ENCODE results near the gene CASP2. TPM values are rescaled to one million over a fixed set of nuclear protein-coding genes. Genes with fewer than 3 reads are reported as not detected.

CASP2 gene
- total RNA-seq, 1 donor from 2014 or later: 38.7 TPM

DNA sequence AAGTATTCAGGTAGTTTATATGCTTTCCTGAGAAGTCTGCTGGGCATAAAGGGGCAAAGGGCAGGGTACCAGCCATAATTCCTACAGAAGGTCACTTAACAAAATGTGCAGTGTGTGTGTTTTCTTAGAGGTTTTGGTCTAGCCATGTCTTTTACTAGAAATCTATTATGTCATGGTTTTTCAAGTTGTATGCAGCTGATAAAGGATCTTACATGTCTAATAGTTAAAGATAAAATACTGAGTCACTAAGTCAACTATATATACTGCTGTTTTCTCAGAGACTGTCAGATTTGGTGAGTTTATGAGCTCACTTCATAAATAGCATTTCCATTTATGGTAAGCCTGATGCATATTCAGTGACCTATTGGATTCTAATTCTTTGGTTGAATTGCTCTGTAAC, 7.7 kb downstream of the CASP2 start:
- DNase-seq (ENCODE audit: low spot score): no peak

DNA sequence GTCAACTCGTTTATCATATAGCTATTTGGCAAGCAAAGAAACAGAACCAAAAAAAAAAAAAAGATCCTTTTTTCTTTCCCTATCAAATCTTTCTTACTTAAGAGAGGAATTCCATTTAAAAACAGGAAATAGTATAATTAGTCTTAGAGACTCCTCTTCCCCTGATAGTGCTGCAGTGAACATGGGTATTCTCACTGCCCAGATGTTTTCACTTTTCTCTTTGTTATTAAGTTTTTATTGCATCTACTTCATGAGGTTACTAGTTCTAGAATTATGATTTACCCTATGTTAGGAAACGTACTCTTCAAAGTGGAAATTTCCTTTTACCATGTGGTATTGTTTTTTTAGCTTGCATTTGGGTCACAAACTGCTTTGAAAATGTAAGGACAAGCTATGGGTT, 8.5 kb downstream of the CASP2 start:
- no peak for DNase-seq (ENCODE audit: low spot score)

DNA sequence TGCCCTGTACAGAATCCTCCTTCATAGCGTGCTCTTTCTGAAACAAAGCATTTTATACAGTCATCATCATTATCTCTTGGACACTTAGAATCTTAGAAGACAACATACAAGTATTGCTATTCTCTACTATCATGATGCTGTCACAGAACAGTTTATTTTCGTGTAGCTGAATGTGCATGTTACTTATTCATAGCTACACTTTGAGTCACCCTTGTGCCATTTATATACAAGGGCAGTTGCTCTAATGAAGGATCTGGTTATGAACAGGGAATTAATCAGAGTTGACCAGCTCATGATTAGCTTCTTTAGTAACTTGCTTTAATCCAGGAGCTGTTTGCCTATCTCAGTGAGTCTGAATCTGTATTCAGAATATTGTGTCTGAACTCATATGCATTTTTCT, 11.2 kb downstream of the CASP2 start:
- DNase-seq (ENCODE audit: low spot score): no peak

GRCh38 chr7:143299840-143300239, 11.7 kb downstream of the CASP2 start:
- DNase-seq (ENCODE audit: low spot score): no peak

- DNase-seq (ENCODE audit: low spot score): no peak
Observed at GRCh38 chr7:143300959-143301935, 13.1 kb downstream of the CASP2 start.

DNA sequence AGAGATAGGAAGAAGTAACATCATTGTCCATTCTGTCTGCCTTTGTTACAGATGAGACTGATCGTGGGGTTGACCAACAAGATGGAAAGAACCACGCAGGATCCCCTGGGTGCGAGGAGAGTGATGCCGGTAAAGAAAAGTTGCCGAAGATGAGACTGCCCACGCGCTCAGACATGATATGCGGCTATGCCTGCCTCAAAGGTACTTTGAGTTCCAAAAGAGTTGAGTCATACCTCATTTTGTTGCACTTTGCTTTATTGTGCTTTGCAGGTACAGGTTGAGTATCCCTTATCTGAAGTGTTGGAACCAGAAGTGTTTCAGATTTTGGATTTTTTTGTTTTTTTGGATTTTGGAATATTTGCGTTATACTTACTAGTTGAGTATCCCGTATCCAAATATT, 15.6 kb downstream of the CASP2 start:
- DNase-seq (ENCODE audit: low spot score): no peak

- no peak for DNase-seq (ENCODE audit: low spot score)
Observed at GRCh38 chr7:143304938-143305337, 16.8 kb downstream of the CASP2 start.

GRCh38 chr7:143305423-143306070, 17.4 kb downstream of the CASP2 start:
- DNase-seq (ENCODE audit: low spot score): peak; percentile 84

DNA sequence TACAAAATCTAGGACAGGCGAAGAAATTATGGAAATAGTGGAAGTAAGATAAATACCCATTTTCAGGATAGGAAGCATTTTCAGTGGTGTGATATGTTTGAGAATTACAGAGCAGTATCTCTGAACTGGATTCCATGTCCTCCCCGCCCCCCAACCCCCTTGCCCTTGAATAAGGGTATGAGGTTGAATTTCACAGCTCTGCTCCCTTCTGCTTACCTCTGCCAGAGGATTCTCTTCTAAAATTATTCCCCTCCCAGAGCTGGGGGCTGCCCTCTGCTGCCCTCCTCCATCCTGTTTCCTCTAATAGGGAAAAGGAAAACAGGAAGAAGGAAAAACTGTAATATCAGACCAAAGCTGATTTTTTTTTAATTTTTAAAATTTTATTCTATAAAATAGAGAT, 20.5 kb downstream of the CASP2 start:
- DNase-seq (ENCODE audit: low spot score): no peak

GRCh38 chr7:143314127-143314526, 26.0 kb downstream of the CASP2 start:
- no peak for DNase-seq (ENCODE audit: low spot score)

GRCh38 chr7:143315776-143316175, 27.6 kb downstream of the CASP2 start, which contains the start of gene CLCN1:
CLCN1 (plus strand) TSS chr7:143316111; CDS start chr7:143316213, 102 bp downstream.
- DNase-seq (ENCODE audit: low spot score): no peak

DNA sequence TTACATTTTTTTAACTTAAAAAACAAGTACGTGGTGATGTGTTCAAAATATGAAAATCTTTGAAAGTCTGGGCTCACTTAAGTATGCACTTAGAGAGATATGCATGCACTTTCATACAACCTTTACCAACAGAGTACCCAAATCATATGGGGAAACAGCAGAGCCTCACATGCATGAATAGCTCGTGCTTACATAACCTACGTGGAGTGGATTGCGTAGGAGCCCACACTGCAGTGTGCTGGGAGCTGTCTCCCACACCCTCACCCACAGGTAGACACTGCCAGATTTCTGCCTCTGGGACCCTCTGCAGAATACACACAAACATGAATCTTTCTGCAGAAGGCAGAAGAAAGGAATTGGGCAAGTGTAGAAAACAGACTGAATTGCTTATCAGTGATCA, 28.3 kb downstream of the CASP2 start:
- DNase-seq (ENCODE audit: low spot score): no peak

DNA sequence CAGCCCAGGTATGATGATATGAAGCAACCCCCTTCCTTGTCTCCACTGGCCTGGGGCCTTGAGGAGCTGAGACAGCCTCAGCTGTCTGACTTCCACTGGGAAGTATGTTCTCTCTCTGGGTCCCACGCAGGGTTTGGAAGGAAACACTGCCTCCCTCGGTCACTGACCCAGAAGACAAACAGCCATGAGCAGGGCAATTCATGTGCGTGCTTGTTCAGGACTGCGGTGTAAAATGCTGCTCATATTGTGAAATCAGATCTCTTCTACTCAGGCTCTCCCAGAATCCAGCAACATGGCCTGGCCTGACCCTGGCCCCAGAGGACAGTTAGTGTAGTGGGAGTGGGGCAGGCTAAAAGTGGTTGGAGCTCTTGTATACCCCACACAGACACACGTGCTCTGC, 30.5 kb downstream of the CASP2 start:
- DNase-seq (ENCODE audit: low spot score): no peak

DNA sequence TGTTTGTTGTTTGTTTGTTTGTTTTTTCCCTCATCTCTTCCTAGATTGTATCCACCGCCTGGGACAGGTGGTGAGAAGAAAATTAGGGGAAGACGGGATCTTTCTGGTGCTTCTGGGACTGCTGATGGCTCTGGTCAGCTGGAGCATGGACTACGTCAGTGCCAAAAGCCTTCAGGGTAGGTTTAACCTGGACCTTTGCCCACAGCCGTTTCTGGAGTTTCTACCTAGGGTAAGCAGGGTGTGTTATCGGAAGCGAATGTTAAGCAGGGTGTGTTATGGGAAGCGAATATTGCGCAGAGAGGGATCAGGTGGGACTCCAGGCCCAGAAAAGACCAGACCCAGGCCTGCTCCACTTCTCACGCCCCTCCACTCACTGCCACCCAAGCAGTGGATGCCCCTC, 32.5 kb downstream of the CASP2 start:
- DNase-seq (ENCODE audit: low spot score): no peak

DNA sequence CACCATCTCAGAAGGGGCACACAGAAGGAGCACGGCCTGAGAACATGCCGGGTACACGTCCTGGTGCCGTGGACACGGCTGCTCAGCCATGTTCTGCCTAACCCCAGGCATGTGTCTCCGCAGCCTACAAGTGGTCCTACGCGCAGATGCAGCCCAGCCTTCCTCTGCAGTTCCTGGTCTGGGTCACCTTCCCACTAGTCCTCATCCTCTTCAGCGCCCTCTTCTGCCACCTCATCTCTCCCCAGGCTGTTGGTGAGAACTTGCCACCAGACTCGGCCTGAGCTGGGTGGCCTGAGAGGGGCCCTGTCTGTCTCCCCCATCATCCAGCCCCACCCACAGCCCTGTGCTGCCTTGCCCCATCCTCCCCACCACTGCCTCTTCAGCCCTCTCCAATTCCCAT, 33.1 kb downstream of the CASP2 start:
- no peak for DNase-seq (ENCODE audit: low spot score)

DNA sequence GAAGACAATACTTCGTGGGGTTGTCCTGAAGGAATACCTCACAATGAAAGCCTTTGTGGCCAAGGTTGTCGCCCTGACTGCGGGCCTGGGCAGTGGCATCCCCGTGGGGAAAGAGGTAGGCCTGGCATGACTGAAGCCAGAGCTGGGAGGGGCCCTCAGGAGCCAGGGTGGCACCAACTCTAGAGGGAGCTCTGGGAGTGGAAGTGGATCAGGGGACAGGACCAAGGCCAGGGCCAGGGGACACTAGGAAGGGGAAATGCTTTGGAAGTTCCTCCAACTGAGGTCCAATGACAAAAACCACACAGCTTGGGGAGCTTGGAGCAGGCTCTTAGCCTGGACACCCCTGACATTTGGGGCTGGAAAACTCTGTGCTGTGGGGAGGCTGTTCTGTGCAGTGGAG, 33.6 kb downstream of the CASP2 start:
- peak; percentile 36 for DNase-seq (ENCODE audit: low spot score)

DNA sequence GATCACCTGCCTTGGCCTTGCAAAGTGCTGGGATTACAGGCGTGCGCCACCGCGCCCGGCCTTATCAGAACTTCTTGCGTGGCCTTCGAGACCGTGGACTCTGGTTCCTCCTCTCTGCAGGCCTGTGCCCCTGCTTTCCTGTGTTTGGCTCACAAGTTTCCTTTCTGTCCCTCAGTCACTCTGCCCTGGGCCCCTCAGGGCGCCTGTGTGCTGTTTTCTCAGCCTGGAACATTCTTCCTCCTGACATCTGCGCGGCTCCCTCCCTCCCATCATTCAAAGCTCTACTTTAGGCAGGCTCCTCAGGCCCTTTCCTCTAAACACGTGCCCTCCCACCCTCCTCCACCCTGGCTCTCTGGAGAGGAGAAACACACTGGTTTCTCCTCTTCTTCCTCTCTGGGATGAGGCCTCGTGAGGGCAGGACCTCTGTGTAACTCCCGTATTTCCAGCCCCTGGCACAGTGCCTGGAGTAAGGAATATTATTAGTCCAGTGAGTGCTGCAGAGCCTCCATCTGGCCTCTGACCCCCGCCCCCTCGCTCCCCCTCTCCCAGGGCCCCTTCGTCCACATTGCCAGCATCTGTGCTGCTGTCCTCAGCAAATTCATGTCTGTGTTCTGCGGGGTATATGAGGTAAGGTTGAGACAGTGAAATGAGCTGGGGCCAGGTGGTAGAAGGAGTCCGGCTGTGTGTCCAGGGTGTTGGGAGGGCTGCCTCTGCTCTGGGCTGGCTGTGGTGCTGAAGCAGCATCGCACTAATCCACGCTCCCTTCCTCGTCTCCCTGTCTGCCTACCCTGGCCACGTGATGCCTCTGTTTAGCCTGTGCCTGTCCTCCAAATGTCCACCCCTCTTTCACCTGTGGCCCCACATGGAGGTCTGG, 34.8 kb downstream of the CASP2 start:
- DNase-seq (ENCODE audit: low spot score): no peak

- no peak for DNase-seq (ENCODE audit: low spot score)
Observed at GRCh38 chr7:143323653-143324052, 35.5 kb downstream of the CASP2 start.

DNA sequence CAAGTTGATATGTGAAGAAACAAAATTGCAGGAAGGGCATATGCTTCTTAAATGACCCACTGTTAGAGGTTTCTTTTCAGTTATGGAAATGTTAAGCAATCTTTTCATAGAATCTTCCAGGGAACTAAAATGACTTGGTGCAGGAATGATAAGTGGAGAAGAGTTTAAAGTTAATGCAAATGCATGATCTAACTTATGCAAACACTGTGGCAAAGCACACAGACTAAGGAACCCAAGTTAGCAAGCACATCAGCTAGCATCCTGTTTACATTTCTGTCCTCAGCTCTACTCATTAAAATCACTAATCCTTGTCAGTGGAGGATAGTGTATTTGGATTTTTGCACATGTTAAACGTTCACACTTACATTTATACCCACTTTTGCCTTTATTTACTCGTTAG, 37.1 kb downstream of the CASP2 start:
- DNase-seq (ENCODE audit: low spot score): no peak

GRCh38 chr7:143327903-143328302, 39.8 kb downstream of the CASP2 start:
- DNase-seq (ENCODE audit: low spot score): no peak

- DNase-seq (ENCODE audit: low spot score): no peak
Observed at GRCh38 chr7:143329471-143330170, 41.5 kb downstream of the CASP2 start.
